Mesodermal cell (in vitro differentiated cells): ENCODE results near the gene SLC5A11.

ENCODE experiments used
- H3K27ac ChIP-seq: 2 replicates; pipeline ENCODE4 v1.7.0; 2013; ENCODE audit warnings: mild to moderate bottlenecking, low read depth, low read length, moderate library complexity; ENCODE audit not compliant: severe bottlenecking
- H3K36me3 ChIP-seq: 2 replicates; pipeline ENCODE4 v1.7.1; 2013; ENCODE audit warnings: mild to moderate bottlenecking, low read length, moderate library complexity; ENCODE audit not compliant: control insufficient read depth, insufficient read depth
- H3K4me1 ChIP-seq: one replicate; pipeline ENCODE4 v1.7.1; 2013; ENCODE audit warnings: mild to moderate bottlenecking, low read length; ENCODE audit not compliant: insufficient read depth, control insufficient read depth, poor library complexity, severe bottlenecking
- H3K4me3 ChIP-seq: 2 replicates; pipeline ENCODE4 v1.7.0; 2013; ENCODE audit warnings: low read length, control low read depth, mild to moderate bottlenecking; ENCODE audit not compliant: insufficient read depth, poor library complexity, severe bottlenecking; ENCODE audit errors: extremely low read depth
- H3K9me3 ChIP-seq: 2 replicates; pipeline ENCODE4 v1.7.1; 2013; ENCODE audit warnings: mild to moderate bottlenecking, low read length, moderate library complexity; ENCODE audit not compliant: control insufficient read depth
- WGBS, 2 experiments: methylation state at CpG; one replicate each; pipeline ENCODE4 v1.1.5; 2013; ENCODE audit warnings: missing lambda C conversion rate in 2 of 2; ENCODE audit not compliant: insufficient coverage in 2 of 2; 5-methylcytosine and 5-hydroxymethylcytosine counted together

SLC5A11 gene

DNA sequence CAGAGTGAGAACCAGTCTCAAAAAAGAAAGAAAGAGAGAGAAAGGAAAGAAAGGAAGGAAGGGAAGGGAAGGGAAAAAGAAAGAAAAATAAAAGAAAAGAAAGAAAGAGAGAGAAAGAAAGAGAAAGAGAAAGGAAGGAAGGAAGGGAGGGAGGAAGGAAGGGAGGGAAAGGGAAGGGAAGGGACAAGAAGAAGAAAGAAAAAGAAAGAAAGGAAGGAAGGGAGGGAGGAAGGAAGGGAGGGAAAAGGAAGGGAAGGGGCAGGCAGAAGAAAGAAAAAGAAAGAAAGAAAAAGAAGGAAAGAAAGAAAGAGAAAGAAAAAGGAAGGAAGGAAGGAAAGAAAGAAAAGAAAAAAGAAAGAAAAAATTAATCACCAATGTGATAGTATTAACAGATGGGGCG is 15.7 kb downstream of the SLC5A11 start:
- no peaks in the 10 kb centered on the region for H3K4me1 ChIP-seq
- H3K9me3 ChIP-seq = peaks cover 5% of the 10 kb centered on the region
- H3K36me3 ChIP-seq = no peaks in the 10 kb centered on the region
- no peak overlapping the region for H3K27ac ChIP-seq
- 100% methylated on average over 1 of the region's 1 CpG for whole genome bisulfite sequencing, 2 experiments
- H3K4me3 ChIP-seq = no peak overlapping the region

DNA sequence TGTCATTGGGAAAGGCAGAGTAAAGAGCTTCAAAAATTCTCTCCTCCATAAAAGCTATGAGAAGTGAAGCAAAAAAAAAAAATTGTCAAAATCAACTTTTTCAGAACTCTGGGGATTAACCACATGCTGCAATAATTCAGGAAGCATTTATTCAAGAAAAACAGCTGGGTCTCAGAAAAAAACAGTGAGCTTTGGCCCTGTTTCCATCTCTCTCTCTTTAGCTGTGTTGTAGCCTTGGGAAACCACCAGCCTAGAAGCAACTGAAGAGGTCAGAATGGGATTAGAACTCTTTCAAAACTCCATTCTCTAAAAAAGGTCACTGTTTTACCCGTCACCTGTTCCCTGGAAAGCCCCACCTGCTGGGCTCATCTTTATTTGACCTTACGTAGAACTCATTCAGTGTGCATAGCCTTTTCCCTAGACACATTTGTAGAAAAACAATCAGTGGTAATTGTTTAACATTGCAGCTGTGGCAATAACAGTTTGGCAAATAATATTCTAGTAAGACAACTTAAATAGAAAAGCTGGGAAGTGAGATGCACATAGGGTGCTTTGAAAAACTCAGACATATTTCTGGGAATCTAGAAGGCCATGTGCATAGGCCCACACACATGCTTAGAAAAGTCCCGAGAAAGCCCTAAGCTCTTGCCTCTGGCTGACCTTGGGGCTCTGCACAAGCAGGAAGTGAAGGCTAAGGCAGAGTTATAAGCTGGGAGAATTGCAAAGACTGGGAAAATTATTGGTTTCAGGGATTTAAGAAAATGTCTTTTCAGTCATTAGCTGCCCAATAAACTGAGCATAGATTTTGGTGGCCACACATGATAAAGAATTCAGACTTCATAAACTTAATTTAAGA is 18.0 kb downstream of the SLC5A11 start:
- Histone ChIP-seq H3K4me1 (no peaks in the 10 kb centered on the region), H3K4me3 (no peak overlapping the region)
- WGBS, 2 experiments = 88 to 94% methylated on average over 1 to 3 of the region's 3 CpGs

DNA sequence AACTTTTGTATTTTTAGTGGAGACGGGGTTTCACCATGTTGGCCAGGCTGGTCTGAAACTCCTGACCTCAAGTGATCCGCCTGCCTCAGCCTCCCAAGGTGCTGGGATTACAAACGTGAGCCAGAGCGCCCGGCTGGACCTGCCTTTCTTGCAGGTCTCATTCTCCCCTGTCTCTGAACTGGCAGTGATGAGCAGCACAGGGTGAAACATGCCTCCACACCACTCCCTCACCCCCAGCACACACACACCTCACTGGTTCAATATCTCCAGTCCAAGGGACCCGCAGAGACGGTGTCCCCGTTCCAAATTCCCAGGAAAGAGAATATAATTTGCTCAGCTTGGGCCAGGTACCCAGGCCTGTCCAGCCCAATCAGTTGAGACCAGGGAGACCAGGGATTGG is 23.3 kb downstream of the SLC5A11 start:
- no peaks in the 10 kb centered on the region for H3K4me1 ChIP-seq
- no peaks in the 10 kb centered on the region for H3K36me3 ChIP-seq
- no peak overlapping the region for H3K4me3 ChIP-seq
- WGBS, 2 experiments = 87 to 92% methylated on average over 5 to 7 of the region's 8 CpGs
- no peak overlapping the region for H3K27ac ChIP-seq
- H3K9me3 ChIP-seq = peaks cover 2% of the 10 kb centered on the region

More for the DNA sequence above, 18.0 kb downstream of the SLC5A11 start:
- Histone ChIP-seq H3K27ac (no peak overlapping the region), H3K9me3 (peaks cover 5% of the 10 kb centered on the region), H3K36me3 (no peaks in the 10 kb centered on the region)

DNA sequence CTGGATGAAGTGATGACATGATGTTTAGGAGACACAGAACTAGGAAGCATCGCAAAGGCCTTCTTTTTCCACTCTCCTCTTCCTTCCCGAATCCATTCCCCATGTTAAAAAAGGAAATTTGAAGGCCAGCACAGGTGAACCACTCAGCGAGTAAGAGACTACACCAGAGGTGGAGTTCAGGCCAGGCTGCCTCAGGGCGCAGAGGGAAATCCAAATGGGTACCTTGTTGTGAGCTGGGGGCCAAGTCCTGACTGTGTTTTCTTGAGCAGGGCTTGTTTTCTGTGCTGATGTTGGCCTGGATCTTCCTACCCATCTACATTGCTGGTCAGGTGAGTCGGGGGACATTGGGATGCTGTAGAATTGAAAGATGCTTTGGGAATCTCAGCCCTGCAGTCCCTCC is 26.1 kb downstream of the SLC5A11 start:
- no peaks in the 10 kb centered on the region for H3K4me1 ChIP-seq
- no peak overlapping the region for H3K27ac ChIP-seq
- 80 to 100% methylated on average over 1 to 2 of the region's 5 CpGs for WGBS, 2 experiments

DNA sequence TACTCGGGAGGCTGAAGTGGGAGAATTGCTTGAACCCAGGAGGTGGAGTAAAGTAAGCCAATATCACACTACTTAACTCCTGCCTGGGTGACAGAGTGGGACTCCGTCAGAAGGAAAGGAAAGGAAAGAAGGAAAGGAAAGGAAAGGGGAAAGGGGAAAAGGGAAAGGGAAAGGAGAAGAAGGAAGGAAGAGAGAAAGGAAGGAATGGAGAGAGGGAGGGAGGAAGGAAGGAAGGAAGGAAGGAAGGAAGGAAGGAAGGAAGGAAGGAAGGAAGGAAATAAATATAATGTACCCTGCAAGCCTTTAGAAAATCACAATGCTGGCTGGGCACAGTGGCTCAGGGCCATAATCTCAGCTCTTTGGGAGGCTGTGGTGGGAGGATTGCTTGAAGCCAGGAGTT is 27.3 kb downstream of the SLC5A11 start:
- no peak overlapping the region for H3K27ac ChIP-seq
- no peaks in the 10 kb centered on the region for H3K36me3 ChIP-seq
- H3K9me3 ChIP-seq = no peaks in the 10 kb centered on the region
- H3K4me1 ChIP-seq = no peaks in the 10 kb centered on the region
- 60% methylated on average over 1 of the region's 2 CpGs; no CpG with 5 or more reads in 1 of the 2 experiments for WGBS, 2 experiments
- H3K4me3 ChIP-seq = no peak overlapping the region

More for the DNA sequence above, 26.1 kb downstream of the SLC5A11 start:
- no peaks in the 10 kb centered on the region for H3K36me3 ChIP-seq
- no peaks in the 10 kb centered on the region for H3K9me3 ChIP-seq
- H3K4me3 ChIP-seq = no peak overlapping the region

DNA sequence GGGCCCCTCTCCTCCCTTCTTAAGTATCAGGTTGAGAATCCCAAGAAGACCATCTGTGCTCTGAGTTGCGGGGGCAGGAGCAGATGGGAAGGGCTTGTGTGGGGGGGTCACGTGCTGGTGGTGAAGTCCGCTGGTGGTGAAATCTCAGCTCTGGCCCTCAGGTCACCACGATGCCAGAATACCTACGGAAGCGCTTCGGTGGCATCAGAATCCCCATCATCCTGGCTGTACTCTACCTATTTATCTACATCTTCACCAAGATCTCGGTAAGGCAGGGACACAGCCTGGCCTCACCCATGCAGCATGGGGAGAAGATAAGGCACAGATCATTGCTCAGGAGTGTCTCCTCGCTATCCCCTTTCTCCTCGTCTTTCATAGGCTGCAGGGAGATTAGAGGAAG is 29.7 kb downstream of the SLC5A11 start:
- Histone ChIP-seq H3K4me1 (no peaks in the 10 kb centered on the region), H3K9me3 (no peaks in the 10 kb centered on the region)

DNA sequence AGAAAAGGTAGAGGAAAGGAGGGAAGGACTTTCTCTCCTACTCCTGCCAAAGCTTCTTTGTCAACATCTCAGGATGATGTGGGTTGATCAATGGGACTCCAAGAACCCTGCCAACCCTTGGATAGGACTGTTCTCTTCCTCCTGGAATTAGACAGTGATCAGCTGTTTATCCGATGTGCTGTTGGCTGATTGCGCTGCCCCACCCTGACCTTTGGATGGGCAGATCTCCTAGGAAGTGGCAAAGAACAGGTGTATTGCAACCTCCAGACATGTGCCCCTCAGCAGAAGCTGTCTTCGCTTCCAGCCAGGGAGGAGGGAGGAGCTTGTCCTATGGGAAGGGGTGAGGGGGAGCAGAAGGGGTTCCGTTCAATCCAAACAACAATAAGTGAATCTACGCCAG is 30.5 kb downstream of the SLC5A11 start:
- H3K36me3 ChIP-seq = no peaks in the 10 kb centered on the region
- WGBS, 2 experiments = 90 to 92% methylated on average over 2 to 3 of the region's 5 CpGs
- H3K4me1 ChIP-seq = no peaks in the 10 kb centered on the region
- no peak overlapping the region for H3K27ac ChIP-seq
- no peak overlapping the region for H3K4me3 ChIP-seq
- H3K9me3 ChIP-seq = no peaks in the 10 kb centered on the region

More for the DNA sequence above, 29.7 kb downstream of the SLC5A11 start:
- 83 to 92% methylated on average over 8 to 10 of the region's 10 CpGs for WGBS, 2 experiments
- H3K27ac ChIP-seq = no peak overlapping the region
- no peaks in the 10 kb centered on the region for H3K36me3 ChIP-seq
- no peak overlapping the region for H3K4me3 ChIP-seq

DNA sequence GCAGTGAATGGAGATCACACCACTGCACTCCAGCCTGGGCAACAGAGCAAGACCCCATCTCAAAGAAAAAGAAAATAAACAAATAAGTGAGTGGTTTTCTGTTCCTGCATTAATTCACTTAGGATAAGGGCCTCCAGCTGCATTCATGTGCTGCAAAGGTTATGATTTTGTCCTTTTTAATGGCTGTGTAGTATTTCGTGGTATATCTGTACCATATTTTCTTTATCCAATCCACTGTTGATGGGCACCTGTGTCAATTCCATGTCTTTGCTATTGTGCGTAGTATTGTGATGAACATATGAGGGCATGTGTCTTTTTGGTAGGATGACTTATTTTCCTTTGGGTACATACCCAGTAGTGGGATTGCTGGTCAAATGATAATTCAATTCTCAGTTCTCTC is 33.9 kb downstream of the SLC5A11 start:
- no peaks in the 10 kb centered on the region for H3K9me3 ChIP-seq
- no peaks in the 10 kb centered on the region for H3K4me1 ChIP-seq
- no peak overlapping the region for H3K27ac ChIP-seq
- no peaks in the 10 kb centered on the region for H3K36me3 ChIP-seq
- no peak overlapping the region for H3K4me3 ChIP-seq
- WGBS, 2 experiments = 83% methylated on average over 1 of the region's 2 CpGs; no CpG with 5 or more reads in 1 of the 2 experiments

DNA sequence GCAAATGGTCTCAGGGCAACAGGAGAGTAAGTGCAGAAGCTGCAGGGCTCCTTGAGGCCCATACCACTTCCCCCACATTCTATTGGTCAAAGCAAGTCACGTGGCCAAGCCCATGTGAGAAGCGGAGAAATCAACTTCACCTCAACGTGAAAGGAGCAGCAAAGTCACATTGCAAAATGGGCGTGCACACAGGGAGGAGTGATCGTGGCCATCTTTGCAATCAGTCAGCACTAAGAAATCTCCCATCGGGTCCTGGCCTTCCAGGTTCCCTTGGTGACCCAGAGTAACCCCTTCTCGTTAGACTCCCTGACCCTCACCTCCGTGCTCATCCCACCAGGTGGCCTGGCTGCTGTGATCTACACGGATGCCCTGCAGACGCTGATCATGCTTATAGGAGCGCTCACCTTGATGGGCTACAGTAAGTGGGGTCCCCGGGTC is 38.0 kb downstream of the SLC5A11 start:
- 75 to 78% methylated on average over 9 to 12 of the region's 12 CpGs for WGBS, 2 experiments
- no peaks in the 10 kb centered on the region for H3K4me1 ChIP-seq
- H3K27ac ChIP-seq = no peak overlapping the region
- no peak overlapping the region for H3K4me3 ChIP-seq
- H3K9me3 ChIP-seq = no peaks in the 10 kb centered on the region
- H3K36me3 ChIP-seq = no peaks in the 10 kb centered on the region

DNA sequence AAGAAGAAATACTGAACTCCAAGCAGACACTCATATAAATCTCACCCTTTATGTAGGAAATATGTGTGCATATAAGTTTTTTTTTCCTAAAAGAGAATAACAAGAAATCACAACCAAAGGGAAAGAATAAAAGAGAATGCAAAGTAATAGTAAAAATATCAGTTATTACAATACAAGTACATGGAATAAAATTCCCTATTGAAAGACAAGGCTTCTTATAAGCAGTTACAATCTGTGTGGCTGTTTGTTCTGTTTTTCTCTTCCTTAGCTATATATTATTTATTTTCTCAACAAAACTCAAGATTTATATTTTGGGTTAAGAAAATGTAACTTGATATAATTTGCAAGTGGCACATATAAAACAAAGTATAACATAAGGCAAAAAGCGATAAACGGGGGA is 41.7 kb downstream of the SLC5A11 start:
- Histone ChIP-seq H3K36me3 (no peaks in the 10 kb centered on the region), H3K27ac (no peak overlapping the region), H3K9me3 (no peaks in the 10 kb centered on the region), H3K4me3 (no peak overlapping the region), H3K4me1 (no peaks in the 10 kb centered on the region)
- no CpG with 5 or more reads among the region's 2 CpGs for WGBS, 2 experiments

DNA sequence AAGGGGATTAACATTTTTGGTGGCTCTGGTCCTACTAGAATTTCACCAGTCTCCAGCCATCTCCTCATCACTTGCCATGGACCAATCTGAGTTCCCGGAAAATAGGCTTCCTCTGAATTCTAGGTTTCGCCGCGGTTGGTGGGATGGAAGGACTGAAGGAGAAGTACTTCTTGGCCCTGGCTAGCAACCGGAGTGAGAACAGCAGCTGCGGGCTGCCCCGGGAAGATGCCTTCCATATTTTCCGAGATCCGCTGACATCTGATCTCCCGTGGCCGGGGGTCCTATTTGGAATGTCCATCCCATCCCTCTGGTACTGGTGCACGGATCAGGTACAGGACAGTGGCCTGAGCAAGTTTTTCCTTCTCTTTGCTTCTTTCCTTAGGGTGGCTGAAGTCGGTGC is 45.0 kb downstream of the SLC5A11 start:
- WGBS, 2 experiments = 81 to 86% methylated on average over 12 to 13 of the region's 13 CpGs
- no peaks in the 10 kb centered on the region for H3K9me3 ChIP-seq

More for the DNA sequence above, 45.0 kb downstream of the SLC5A11 start:
- Histone ChIP-seq H3K36me3 (no peaks in the 10 kb centered on the region), H3K4me1 (no peaks in the 10 kb centered on the region), H3K4me3 (no peak overlapping the region), H3K27ac (no peak overlapping the region)
